GM12865 (cell line): ENCODE measurements around the gene EFTUD2.
A peak's percentile ranks its signal among the peaks of the same experiment; 100 is the strongest.

ENCODE experiments used
- DNase-seq: peaks from one replicate; pipeline ENCODE4 v3.0.0; 2010; ENCODE audit warnings: low read depth
- H3K4me3 ChIP-seq: 2 replicates; pipeline ENCODE4 v1.5.1; 2011; ENCODE audit warnings: mild to moderate bottlenecking, low read depth, low read length, control low read depth
- TF ChIP-seq, protein P1 (sequence below): IDR thresholded peaks from 2 replicates; pipeline ENCODE4 v1.5.1; 2011; ENCODE audit warnings: low read length, control low read depth, low read depth, inconsistent platforms; ENCODE audit not compliant: insufficient read depth; ENCODE audit errors: missing control alignments

Gene EFTUD2

DNA sequence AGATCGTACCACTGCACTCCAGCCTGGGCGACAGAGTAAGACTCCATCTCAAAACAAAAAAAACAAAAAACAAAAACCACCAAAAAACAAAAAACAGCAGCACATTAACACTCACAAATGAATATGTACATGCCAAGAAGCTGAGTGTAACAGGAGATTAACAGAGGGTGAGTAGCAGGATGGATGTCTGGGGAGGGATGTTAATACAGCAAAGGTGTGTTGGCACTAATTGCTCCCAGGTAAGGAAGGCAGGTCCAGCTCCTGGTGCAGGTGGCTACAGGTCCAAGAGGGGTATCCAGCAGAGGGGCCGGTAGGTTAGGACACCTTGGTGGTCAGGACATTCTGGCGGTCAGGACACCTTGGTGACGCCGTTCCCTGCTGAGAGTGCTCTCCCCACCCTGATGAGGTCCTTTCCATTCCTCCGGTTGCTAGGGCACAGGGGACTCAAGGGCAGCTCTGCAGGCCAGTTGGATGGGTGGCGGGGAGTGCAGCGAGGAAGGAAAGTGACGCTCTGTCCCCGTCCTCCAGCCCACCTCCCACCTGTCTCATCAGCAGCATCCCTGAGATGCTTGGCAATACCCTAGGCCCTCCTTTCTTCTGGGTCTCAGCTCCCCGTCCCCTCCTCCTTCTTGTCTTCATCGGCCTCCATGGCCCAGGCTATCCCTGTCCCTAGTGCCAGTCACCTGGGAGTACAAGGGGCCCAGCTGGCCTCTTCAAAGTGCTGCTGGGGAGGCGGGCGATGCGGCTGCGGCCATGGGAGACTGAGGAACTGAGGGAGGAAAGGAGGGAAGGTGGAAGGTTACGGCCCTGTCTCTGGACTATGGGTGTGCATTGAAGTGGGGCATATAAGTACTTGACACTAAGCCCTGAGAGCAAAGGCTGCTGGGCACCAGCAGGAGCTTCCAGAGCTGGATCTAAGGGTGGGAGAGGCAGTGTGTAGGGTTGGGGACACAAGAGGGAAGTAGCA lies 26.8 kb upstream of the EFTUD2 start:
- TF ChIP-seq, protein P1, sequence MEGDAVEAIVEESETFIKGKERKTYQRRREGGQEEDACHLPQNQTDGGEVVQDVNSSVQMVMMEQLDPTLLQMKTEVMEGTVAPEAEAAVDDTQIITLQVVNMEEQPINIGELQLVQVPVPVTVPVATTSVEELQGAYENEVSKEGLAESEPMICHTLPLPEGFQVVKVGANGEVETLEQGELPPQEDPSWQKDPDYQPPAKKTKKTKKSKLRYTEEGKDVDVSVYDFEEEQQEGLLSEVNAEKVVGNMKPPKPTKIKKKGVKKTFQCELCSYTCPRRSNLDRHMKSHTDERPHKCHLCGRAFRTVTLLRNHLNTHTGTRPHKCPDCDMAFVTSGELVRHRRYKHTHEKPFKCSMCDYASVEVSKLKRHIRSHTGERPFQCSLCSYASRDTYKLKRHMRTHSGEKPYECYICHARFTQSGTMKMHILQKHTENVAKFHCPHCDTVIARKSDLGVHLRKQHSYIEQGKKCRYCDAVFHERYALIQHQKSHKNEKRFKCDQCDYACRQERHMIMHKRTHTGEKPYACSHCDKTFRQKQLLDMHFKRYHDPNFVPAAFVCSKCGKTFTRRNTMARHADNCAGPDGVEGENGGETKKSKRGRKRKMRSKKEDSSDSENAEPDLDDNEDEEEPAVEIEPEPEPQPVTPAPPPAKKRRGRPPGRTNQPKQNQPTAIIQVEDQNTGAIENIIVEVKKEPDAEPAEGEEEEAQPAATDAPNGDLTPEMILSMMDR: no peak
- H3K4me3 ChIP-seq: no peak overlapping the region
- DNase-seq: no peak

DNA sequence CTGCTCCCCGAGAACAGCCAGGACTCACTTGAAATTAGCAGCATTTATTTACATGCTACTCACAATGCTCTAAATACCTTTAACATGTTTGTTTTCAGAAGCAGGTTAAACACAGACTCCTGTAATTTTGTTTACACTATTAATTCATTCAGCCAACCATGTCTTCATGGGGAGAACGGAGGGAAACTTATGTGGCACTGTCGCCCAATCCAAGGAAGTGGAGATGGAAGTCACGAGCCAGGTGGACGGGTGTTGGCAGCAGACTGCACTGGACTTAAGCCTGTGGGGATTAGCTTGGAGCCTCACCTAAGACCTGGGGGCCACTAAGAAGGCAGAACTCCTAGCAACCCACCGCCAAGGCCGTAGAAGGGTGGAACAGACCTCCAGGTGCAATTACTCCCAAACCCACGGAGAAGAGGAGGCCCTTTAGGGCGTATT lies 24.9 kb upstream of the EFTUD2 start:
- no peak for DNase-seq
- no peak overlapping the region for H3K4me3 ChIP-seq
- TF ChIP-seq, protein P1: no peak

DNA sequence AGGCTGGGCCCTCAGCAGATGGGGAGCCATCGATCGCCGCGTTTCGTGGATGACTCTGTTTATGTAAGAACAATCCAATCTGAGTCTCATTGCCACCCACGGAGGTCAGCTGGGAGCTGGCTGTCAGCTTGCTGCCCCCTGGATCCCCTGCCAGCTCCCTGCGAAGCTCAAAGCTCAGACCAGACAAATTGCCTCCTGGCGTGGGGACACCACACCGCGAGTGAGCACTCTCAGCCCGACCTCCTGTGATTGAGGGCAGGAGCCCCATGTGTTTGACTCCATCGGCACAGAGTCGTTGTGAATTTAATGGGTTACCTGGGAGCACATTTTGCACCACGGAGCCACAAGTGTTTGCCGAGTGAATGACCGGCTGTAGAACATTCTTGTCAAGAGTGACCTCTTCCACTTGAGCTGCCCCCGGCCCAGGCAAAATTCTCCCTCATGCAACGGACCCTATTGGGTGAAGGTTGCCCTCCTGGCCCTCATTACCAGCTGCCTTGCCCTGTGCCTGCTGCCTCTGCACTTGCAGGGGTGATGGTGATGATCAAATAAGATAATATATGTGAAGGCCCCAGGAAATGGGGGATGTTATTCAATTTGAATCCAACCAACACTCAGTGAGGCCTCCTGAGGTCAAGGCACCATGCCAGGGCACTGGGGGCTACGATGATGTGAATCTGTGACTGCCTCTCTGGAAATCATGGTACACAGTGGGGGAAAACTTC lies 23.7 kb upstream of the EFTUD2 start:
- TF ChIP-seq, protein P1: no peak

DNA sequence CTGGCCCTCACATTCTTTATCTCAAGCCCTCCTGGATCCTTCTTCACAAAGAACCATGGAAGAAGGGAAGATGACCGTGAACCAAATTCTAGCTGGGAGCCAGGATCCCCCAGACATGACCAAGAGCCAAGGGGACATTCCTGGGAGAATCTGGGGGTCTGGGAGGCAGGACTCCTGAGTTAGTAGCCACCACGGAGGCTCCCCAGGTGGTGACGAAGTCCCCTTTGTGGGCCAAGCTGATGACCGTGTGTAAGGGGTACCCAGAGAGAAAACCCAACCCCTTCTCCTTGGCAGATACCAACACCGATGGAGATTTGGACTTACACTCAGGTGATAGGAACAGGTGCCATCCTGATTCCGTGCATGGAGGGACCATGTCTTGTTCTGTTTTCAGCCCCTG lies 22.9 kb upstream of the EFTUD2 start:
- no peak for DNase-seq
- TF ChIP-seq, protein P1: no peak
- no peak overlapping the region for H3K4me3 ChIP-seq

More for the DNA sequence above, 23.7 kb upstream of the EFTUD2 start:
- no peak overlapping the region for H3K4me3 ChIP-seq
- DNase-seq: no peak

DNA sequence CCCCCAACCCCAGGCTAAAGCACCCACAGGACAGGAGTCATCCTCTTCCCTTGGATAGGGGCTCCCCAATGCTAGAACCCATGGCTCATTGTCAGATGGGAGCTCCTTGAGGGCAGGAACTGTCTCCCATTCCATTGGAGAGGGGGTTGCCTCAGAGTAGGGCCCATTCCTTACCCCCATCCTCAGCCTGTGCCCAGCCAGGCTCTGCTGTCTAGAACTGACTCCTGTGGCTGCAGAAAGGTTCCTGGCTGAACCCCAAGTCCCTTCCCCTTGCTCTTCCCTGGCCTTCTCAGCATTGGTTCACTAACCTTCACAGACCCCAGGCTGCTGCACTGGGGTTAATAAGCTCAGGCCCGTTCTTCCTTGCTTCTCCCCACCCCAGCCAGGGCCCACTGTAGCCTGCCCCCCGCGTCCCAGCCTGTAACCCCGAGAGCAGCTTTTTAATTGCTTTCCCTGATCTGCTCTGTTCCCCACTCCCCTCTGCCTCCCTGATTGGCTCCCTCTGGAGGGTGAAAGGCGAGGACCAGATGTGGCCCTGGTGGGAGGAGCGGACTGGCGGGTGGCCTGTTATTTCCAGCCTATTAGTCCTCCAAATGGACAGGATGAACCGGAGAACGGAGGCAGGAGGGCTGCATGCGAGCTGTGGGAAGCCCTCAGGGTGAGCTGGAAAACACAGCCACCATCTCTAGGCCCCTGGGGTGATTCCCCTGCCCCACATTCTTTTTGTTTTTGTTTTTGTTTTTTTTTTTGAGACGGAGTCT lies 22.1 kb upstream of the EFTUD2 start:
- DNase-seq: no peak
- TF ChIP-seq, protein P1: no peak
- no peak overlapping the region for H3K4me3 ChIP-seq

DNA sequence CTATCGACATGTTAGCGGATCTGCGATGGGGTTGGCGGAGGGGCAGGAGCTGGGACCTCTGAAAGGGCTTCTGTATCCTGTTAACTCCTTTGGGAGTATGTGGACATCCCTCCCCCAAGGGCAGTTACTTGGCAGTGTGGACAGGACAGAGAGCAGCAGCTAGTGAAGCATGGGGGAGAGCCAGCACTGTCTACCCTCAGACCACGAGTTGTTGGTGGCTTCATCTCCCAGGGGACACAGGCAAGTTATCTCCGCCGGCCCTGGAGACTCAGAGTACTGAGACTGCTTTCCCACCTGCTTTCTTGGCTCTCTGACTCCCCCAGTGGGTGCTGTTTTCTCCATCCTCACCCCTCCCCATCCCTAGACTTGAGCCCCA lies 21.3 kb upstream of the EFTUD2 start:
- H3K4me3 ChIP-seq: no peak overlapping the region
- DNase-seq: peak; percentile 49
- TF ChIP-seq, protein P1: no peak
